SJCRH30 (cell line): ENCODE results near the gene CCL20. TPM values are rescaled to one million over a fixed set of nuclear protein-coding genes. Genes with fewer than 3 reads are reported as not detected.

ENCODE experiments used
- DNase-seq, 2 experiments: peaks; one replicate each; pipeline ENCODE4 v3.0.0-alpha.2; 2015 to 2020
- H3K27ac ChIP-seq: fragments of 250-450 bp; sonication (Bioruptor Pico); 2 replicates; pipeline ENCODE4 v1.5.1; 2020; ENCODE audit warnings: mild to moderate bottlenecking, moderate library complexity
- H3K27me3 ChIP-seq: fragments of 250-450 bp; sonication (Bioruptor Pico); 2 replicates; pipeline ENCODE4 v1.5.1; 2020; ENCODE audit warnings: mild to moderate bottlenecking, moderate library complexity
- H3K36me3 ChIP-seq: fragments of 250-450 bp; sonication (Bioruptor Pico); 2 replicates; pipeline ENCODE4 v1.5.1; 2020; ENCODE audit warnings: mild to moderate bottlenecking, moderate library complexity
- H3K4me1 ChIP-seq: fragments of 250-450 bp; sonication (Bioruptor Pico); 2 replicates; pipeline ENCODE4 v1.5.1; 2020; ENCODE audit warnings: mild to moderate bottlenecking, moderate library complexity
- H3K4me3 ChIP-seq: fragments of 250-450 bp; sonication (Bioruptor Pico); 2 replicates; pipeline ENCODE4 v1.5.1; 2020; ENCODE audit warnings: mild to moderate bottlenecking, moderate library complexity
- H3K9me3 ChIP-seq: fragments of 250-450 bp; sonication (Bioruptor Pico); replicated peaks from 2 replicates; pipeline ENCODE4 v1.5.1; 2020; ENCODE audit warnings: mild to moderate bottlenecking, moderate library complexity
- total RNA-seq: library from RNA; depleted of rRNA; stranded (reverse); fragments of >200 nt; shearing (Covaris generic); gene quantifications from 2 replicates; pipeline ENCODE4 v1.2.3, GENCODE V29; 2014; rRNA removed

Gene CCL20
- total RNA-seq, 1 experiment from 2014 or later, result 4.2 TPM

- Histone ChIP-seq H3K36me3 (no peaks in the 10 kb centered on the region), H3K27me3 (no peaks in the 10 kb centered on the region), H3K4me1 (peaks cover 27% of the 10 kb centered on the region), H3K9me3 (no peaks in the 10 kb centered on the region), H3K4me3 (no peak overlapping the region), H3K27ac (peak overlapping the region; percentile 78)
- peak; percentile 57 to 73 for DNase-seq
Observed at GRCh38 chr2:227862741-227863588, 49.3 kb downstream of the CCL20 start.

DNA sequence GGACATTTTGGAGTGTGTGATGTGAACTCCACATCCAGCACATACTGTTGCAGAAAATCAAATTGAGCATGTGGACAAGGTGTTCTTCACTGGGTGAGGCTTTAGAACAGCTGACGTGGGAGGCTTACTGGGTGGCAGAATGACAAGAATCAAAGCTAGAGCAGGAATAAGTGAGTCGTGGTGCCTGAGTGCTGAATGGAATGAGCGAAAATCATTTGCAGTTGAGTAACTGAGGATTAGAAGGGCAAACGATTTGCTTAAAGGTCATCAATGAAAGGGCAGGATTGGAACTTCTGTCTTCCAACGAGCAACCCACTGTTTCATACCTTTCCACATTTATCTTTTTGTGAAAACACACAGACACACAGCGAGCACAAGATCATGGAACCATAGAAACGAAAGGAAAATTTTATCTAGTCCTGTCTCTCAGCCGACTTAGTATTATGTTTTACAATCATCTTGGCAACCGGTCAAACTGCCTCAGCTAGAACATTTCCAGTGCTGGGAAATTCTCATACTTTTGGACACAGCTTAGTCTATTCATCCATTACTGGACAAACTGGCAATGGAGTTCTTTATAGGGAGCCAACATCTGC is 50.6 kb downstream of the CCL20 start:
- H3K4me3 ChIP-seq, result no peak overlapping the region
- DNase-seq, result peak in 1 of 2 experiments; percentile 44
- no peaks in the 10 kb centered on the region for H3K36me3 ChIP-seq
- peaks cover 27% of the 10 kb centered on the region for H3K4me1 ChIP-seq
- no peaks in the 10 kb centered on the region for H3K27me3 ChIP-seq
- H3K9me3 ChIP-seq, result no peaks in the 10 kb centered on the region; the same call in 1 of the 2 replicates
- peak overlapping the region; percentile 78 for H3K27ac ChIP-seq

- DNase-seq, result no peak
- no peaks in the 10 kb centered on the region for H3K36me3 ChIP-seq
- H3K27ac ChIP-seq, result no peak overlapping the region
- no peak overlapping the region for H3K4me3 ChIP-seq
- peaks cover 27% of the 10 kb centered on the region for H3K4me1 ChIP-seq
- no peaks in the 10 kb centered on the region for H3K27me3 ChIP-seq
- no peaks in the 10 kb centered on the region; the same call in 1 of the 2 replicates for H3K9me3 ChIP-seq
Observed at GRCh38 chr2:227865291-227865690, 51.6 kb downstream of the CCL20 start.

Other genes with a start within 250 kb of the CCL20 start
- not detected in 2 replicates for gene SCYGR2, start 214.9 kb upstream of the CCL20 start, total RNA-seq
- gene SCYGR3, start 199.0 kb upstream of the CCL20 start, total RNA-seq, result not detected in 2 replicates
- not detected in 2 replicates for gene SCYGR4, start 196.3 kb upstream of the CCL20 start, total RNA-seq
- gene SCYGR5, start 147.0 kb upstream of the CCL20 start, total RNA-seq, result not detected in 2 replicates
- not detected in 2 replicates for gene SLC19A3, start 95.8 kb upstream of the CCL20 start, total RNA-seq
- gene SCYGR6, start 89.1 kb upstream of the CCL20 start, total RNA-seq, result not detected in 2 replicates
- gene SCYGR7, start 85.5 kb upstream of the CCL20 start, total RNA-seq, result not detected in 2 replicates
- gene SCYGR8, start 67.9 kb upstream of the CCL20 start, total RNA-seq, result not detected in 2 replicates
- gene DAW1, start 57.8 kb downstream of the CCL20 start, total RNA-seq, result 0.08 TPM in 1 of 2 replicates, not detected in the other